ENCODE measurements around the gene MLLT3. TPM values are rescaled to one million over a fixed set of nuclear protein-coding genes. Genes with fewer than 3 reads are reported as not detected.

MLLT3 gene
- 4.3 and 19.8 TPM in 2 replicates for total RNA-seq (ENCODE audit: low replicate concordance)

GRCh38 chr9:20622330-20623020, at the start of gene MLLT3:
MLLT3 (minus strand) TSS chr9:20622499.
- peak within 1 kb of the TSS; percentile 91 for H3K4me3 ChIP-seq (ENCODE audit: low read depth, low read length)
- TF ChIP-seq CTCF (IDR thresholded peaks at IDR 0.05; ENCODE audit: insufficient read depth, low read length) = peak; percentile 6

GRCh38 chr9:20671635-20672034, 49.3 kb upstream of the MLLT3 start:
- H3K4me3 ChIP-seq (ENCODE audit: low read depth, low read length) = no peak overlapping the region
- TF ChIP-seq CTCF (IDR thresholded peaks at IDR 0.05; ENCODE audit: insufficient read depth, low read length) = no peak
- no peak for DNase-seq (ENCODE audit: low read depth)

More at GRCh38 chr9:20622330-20623020, at the start of gene MLLT3:
- DNase-seq (ENCODE audit: low read depth) = peak; percentile 95

- no peak overlapping the region for H3K4me3 ChIP-seq (ENCODE audit: low read depth, low read length)
- no peak for TF ChIP-seq CTCF (IDR thresholded peaks at IDR 0.05; ENCODE audit: insufficient read depth, low read length)
- no peak for DNase-seq (ENCODE audit: low read depth)
These were observed 48.1 kb upstream of the MLLT3 start for GRCh38 chr9:20670395-20670794.

GRCh38 chr9:20664501-20664900, 42.2 kb upstream of the MLLT3 start:
- no peak for DNase-seq (ENCODE audit: low read depth)
- TF ChIP-seq CTCF (IDR thresholded peaks at IDR 0.05; ENCODE audit: insufficient read depth, low read length) = no peak

GRCh38 chr9:20663133-20663532, 40.8 kb upstream of the MLLT3 start:
- no peak for DNase-seq (ENCODE audit: low read depth)
- H3K4me3 ChIP-seq (ENCODE audit: low read depth, low read length) = no peak overlapping the region
- TF ChIP-seq CTCF (IDR thresholded peaks at IDR 0.05; ENCODE audit: insufficient read depth, low read length) = no peak

More at GRCh38 chr9:20664501-20664900, 42.2 kb upstream of the MLLT3 start:
- no peak overlapping the region for H3K4me3 ChIP-seq (ENCODE audit: low read depth, low read length)

- no peak for DNase-seq (ENCODE audit: low read depth)
- TF ChIP-seq CTCF (IDR thresholded peaks at IDR 0.05; ENCODE audit: insufficient read depth, low read length) = no peak
- H3K4me3 ChIP-seq (ENCODE audit: low read depth, low read length) = no peak overlapping the region
These were observed 39.9 kb upstream of the MLLT3 start for GRCh38 chr9:20662156-20662555.
